CD14-positive monocyte (primary cell): Measurements from ENCODE around the gene MAST4. TPM values are rescaled to one million over a fixed set of nuclear protein-coding genes. Genes with fewer than 3 reads are reported as not detected.

Experiments
- DNase-seq, 3 donors: peaks; one replicate each; pipeline ENCODE4 v3.0.0-alpha.2; 2011 to 2022
- H2AFZ ChIP-seq: 2 replicates; pipeline ENCODE4 v1.6.0; 2012; ENCODE audit warnings: mild to moderate bottlenecking, low read depth, low read length, inconsistent platforms; ENCODE audit not compliant: insufficient read depth, poor library complexity, severe bottlenecking
- H3K27ac ChIP-seq, 2 donors: 1 replicate in 1 of 2; 2 replicates in 1 of 2; pipeline ENCODE4 v1.5.1; 2012 to 2013; ENCODE audit warnings: low read length in 2 of 2, control low read depth in 1 of 2, inconsistent platforms in 1 of 2, low read depth in 1 of 2, mild to moderate bottlenecking in 1 of 2
- H3K27me3 ChIP-seq, 2 donors: one replicate each; pipeline versions ENCODE4 v1.6.0 to v1.6.1; 2011 to 2013; ENCODE audit warnings: low read length in 2 of 2; ENCODE audit not compliant: control insufficient read depth in 2 of 2, insufficient read depth in 2 of 2
- H3K36me3 ChIP-seq, 2 donors: replicated peaks in 1 of 2; 1 replicate in 1 of 2; 2 replicates in 1 of 2; pipeline versions ENCODE4 v1.5.1 to v1.6.1; 2012 to 2013; ENCODE audit warnings: low read length in 2 of 2, control low read depth in 1 of 2, inconsistent platforms in 1 of 2, mild to moderate bottlenecking in 1 of 2; ENCODE audit not compliant: insufficient read depth in 2 of 2, control insufficient read depth in 1 of 2
- H3K4me1 ChIP-seq, 2 donors: 1 replicate in 1 of 2; 2 replicates in 1 of 2; pipeline versions ENCODE4 v1.5.1 to v1.6.1; 2012 to 2013; ENCODE audit warnings: low read length in 2 of 2, control low read depth in 1 of 2, inconsistent platforms in 1 of 2, mild to moderate bottlenecking in 1 of 2, moderate library complexity in 1 of 2; ENCODE audit not compliant: insufficient read depth in 2 of 2, control insufficient read depth in 1 of 2
- H3K4me2 ChIP-seq: replicated peaks from 2 replicates; pipeline ENCODE3; 2012; ENCODE audit warnings: low read length, moderate library complexity, mild to moderate bottlenecking; ENCODE audit not compliant: poor library complexity, severe bottlenecking; ENCODE audit errors: extremely low read depth
- H3K4me3 ChIP-seq, 3 experiments: fragments of 200-600 bp in 1 of 3; sonication (generic) in 1 of 3; replicated peaks in 1 of 3; 1 replicate in 2 of 3; 2 replicates in 1 of 3; pipeline ENCODE4 v1.5.1; 2011 to 2013; ENCODE audit warnings: low read length in 3 of 3, mild to moderate bottlenecking in 3 of 3, control low read depth in 2 of 3, low read depth in 2 of 3, inconsistent platforms in 1 of 3, moderate library complexity in 1 of 3
- H3K79me2 ChIP-seq: 2 replicates; pipeline ENCODE4 v1.6.0; 2012; ENCODE audit warnings: mild to moderate bottlenecking, control low read depth, inconsistent platforms, low read length, moderate library complexity; ENCODE audit not compliant: insufficient read depth
- H3K9ac ChIP-seq: 2 replicates; pipeline ENCODE4 v1.6.0; 2017; ENCODE audit warnings: low read length, mild to moderate bottlenecking; ENCODE audit not compliant: insufficient read depth, poor library complexity, severe bottlenecking
- H3K9me3 ChIP-seq, 2 donors: replicated peaks in 1 of 2; 1 replicate in 1 of 2; 2 replicates in 1 of 2; pipeline versions ENCODE4 v1.5.1 to v1.6.1; 2012 to 2013; ENCODE audit warnings: low read length in 2 of 2, control low read depth in 1 of 2; ENCODE audit not compliant: control insufficient read depth in 1 of 2, insufficient read depth in 1 of 2
- H4K20me1 ChIP-seq: 2 replicates; pipeline ENCODE4 v1.6.0; 2012; ENCODE audit warnings: mild to moderate bottlenecking, low read length, control low read depth, moderate library complexity; ENCODE audit not compliant: insufficient read depth
- H3K27ac Mint-ChIP-seq, 7 donors: one replicate each; pipeline ENCODE4 v1.8.0; 2020; ENCODE audit warnings: mild to moderate bottlenecking in 7 of 7, mixed read lengths in 7 of 7, moderate library complexity in 6 of 7, inconsistent platforms in 2 of 7
- H3K27me3 Mint-ChIP-seq, 3 donors: one replicate each; pipeline ENCODE4 v1.8.0; 2021 to 2022; ENCODE audit warnings: low read depth in 3 of 3, mild to moderate bottlenecking in 3 of 3, mixed read lengths in 3 of 3, moderate library complexity in 3 of 3, inconsistent platforms in 1 of 3
- H3K36me3 Mint-ChIP-seq, 2 donors: one replicate each; pipeline ENCODE4 v1.8.0; 2020; ENCODE audit warnings: mixed read lengths in 2 of 2, inconsistent platforms in 1 of 2, mild to moderate bottlenecking in 1 of 2
- H3K4me1 Mint-ChIP-seq: one replicate; pipeline ENCODE4 v1.8.0; 2020; ENCODE audit warnings: mild to moderate bottlenecking, mixed read lengths
- H3K4me3 Mint-ChIP-seq, 2 donors: one replicate each; pipeline ENCODE4 v1.8.0; 2020; ENCODE audit warnings: mild to moderate bottlenecking in 2 of 2, mixed read lengths in 2 of 2, moderate library complexity in 1 of 2
- H3K9me3 Mint-ChIP-seq, 7 donors: one replicate each; pipeline ENCODE4 v1.8.0; 2020 to 2022; ENCODE audit warnings: mixed read lengths in 7 of 7, mild to moderate bottlenecking in 6 of 7, moderate library complexity in 6 of 7, inconsistent platforms in 2 of 7
- whole genome bisulfite sequencing: methylation state at CpG from one replicate; pipeline ENCODE4 v1.1.5; 2013; ENCODE audit warnings: missing lambda C conversion rate; ENCODE audit not compliant: insufficient coverage; 5-methylcytosine and 5-hydroxymethylcytosine counted together
- intact Hi-C, 2 donors: fragments of 100-400 bp; cut with micrococcal nuclease; formaldehyde crosslinking; loops; one replicate each; pipeline versions ENCODE4 v1.15.0 to v1.15.1; 2023
- polyA plus RNA-seq, 3 donors: library from polyadenylated mRNA; depleted of rRNA in 1 of 3; unstranded in 2 of 3; stranded (reverse) in 1 of 3; fragments of 300-500 nt in 2 of 3; fragments of >200 nt in 1 of 3; fragmentation: Illumina TruSeq in 2 of 3; gene quantifications; 1 replicate in 2 of 3; 2 replicates in 1 of 3; pipeline ENCODE4 v1.2.3, GENCODE V29; 2012 to 2021
- TF ChIP-seq, protein P1 (sequence below): fragments of 200-600 bp; IDR thresholded peaks from one replicate; pipeline ENCODE4 v1.8.0; 2022; ENCODE audit warnings: antibody characterized with exemption, mild to moderate bottlenecking

MAST4 gene
- polyA plus RNA-seq, 3 donors: 0.03 to 0.24 TPM; not detected in 1

DNA sequence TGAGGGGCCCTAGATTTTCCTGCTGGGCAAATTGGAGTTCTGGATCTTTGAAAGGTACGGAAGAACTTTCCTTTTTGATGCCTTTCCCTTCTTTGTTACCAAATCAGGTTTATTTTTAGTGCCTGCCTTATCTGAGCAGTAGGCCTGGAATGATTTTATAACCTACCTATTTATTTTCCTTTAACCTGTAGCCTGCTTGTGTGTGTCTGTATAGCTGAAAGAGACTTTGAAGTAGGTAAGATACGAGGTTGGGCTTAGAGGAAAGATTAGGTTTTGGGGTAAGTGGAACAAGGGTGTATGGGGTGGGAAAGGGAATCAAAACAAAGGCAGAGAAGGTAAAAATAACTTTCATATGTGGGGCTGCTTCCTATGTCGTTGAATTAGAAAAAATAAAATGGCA, 389.2 kb downstream of the MAST4 start:
- no peak overlapping the region for H3K27ac Mint-ChIP-seq
- no peaks in the 10 kb centered on the region for H3K4me1 Mint-ChIP-seq
- no peak for DNase-seq
- Histone ChIP-seq H3K79me2 (no peaks in the 10 kb centered on the region), H3K27me3 (no peaks in the 10 kb centered on the region), H3K4me2 (no peak overlapping the region), H3K9ac (no peak overlapping the region), H3K27ac (no peak overlapping the region), H3K36me3 (no peaks in the 10 kb centered on the region), H4K20me1 (no peaks in the 10 kb centered on the region), H2AFZ (no peak overlapping the region), H3K4me3 (no peak overlapping the region), H3K4me1 (no peaks in the 10 kb centered on the region), H3K9me3 (no peaks in the 10 kb centered on the region)
- intact Hi-C loops: no loop called here
- WGBS: 89% methylated on average over 1 of the region's 3 CpGs
- TF ChIP-seq, protein P1, sequence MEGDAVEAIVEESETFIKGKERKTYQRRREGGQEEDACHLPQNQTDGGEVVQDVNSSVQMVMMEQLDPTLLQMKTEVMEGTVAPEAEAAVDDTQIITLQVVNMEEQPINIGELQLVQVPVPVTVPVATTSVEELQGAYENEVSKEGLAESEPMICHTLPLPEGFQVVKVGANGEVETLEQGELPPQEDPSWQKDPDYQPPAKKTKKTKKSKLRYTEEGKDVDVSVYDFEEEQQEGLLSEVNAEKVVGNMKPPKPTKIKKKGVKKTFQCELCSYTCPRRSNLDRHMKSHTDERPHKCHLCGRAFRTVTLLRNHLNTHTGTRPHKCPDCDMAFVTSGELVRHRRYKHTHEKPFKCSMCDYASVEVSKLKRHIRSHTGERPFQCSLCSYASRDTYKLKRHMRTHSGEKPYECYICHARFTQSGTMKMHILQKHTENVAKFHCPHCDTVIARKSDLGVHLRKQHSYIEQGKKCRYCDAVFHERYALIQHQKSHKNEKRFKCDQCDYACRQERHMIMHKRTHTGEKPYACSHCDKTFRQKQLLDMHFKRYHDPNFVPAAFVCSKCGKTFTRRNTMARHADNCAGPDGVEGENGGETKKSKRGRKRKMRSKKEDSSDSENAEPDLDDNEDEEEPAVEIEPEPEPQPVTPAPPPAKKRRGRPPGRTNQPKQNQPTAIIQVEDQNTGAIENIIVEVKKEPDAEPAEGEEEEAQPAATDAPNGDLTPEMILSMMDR: no peak
- no peak overlapping the region for H3K4me3 Mint-ChIP-seq
- no peaks in the 10 kb centered on the region for H3K36me3 Mint-ChIP-seq
- peaks cover 0 to 7% (median 0%) of the 10 kb centered on the region in 3 donors for H3K27me3 Mint-ChIP-seq
- peaks cover 0 to 2% (median 0%) of the 10 kb centered on the region in 7 donors for H3K9me3 Mint-ChIP-seq

- intact Hi-C loops: no loop called here
- Histone ChIP-seq H3K4me3 (no peak overlapping the region), H3K27ac (no peak overlapping the region), H3K36me3 (no peaks in the 10 kb centered on the region), H3K4me1 (no peaks in the 10 kb centered on the region), H3K9me3 (no peaks in the 10 kb centered on the region), H2AFZ (no peak overlapping the region), H3K79me2 (no peaks in the 10 kb centered on the region), H4K20me1 (no peaks in the 10 kb centered on the region), H3K4me2 (no peak overlapping the region), H3K27me3 (no peaks in the 10 kb centered on the region), H3K9ac (no peak overlapping the region)
- 100% methylated on average over 1 of the region's 2 CpGs for WGBS
- Mint-ChIP-seq H3K4me3 (no peak overlapping the region), H3K9me3 (no peaks in the 10 kb centered on the region), H3K27me3 (peaks cover 0 to 7% (median 0%) of the 10 kb centered on the region in 3 donors), H3K4me1 (no peaks in the 10 kb centered on the region), H3K27ac (no peak overlapping the region), H3K36me3 (no peaks in the 10 kb centered on the region)
- DNase-seq: no peak
- TF ChIP-seq, protein P1: no peak
Observed at GRCh38 chr5:66986009-66986408, 389.8 kb downstream of the MAST4 start.
